HG02981 (cell line): ENCODE results near the gene ATRN.

ENCODE experiments used
- ATAC-seq: cut with Tn5 transposase; IDR thresholded peaks from one replicate; pipeline ENCODE4 v1.9.1; 2021; ENCODE audit warnings: mild to moderate bottlenecking, moderate library complexity; ENCODE audit not compliant: unreplicated experiment

ATRN gene

GRCh38 chr20:3621111-3621510 lies 150.3 kb downstream of the ATRN start:
- no peak for ATAC-seq

- ATAC-seq: no peak
Measured at GRCh38 chr20:3622406-3622805, 151.6 kb downstream of the ATRN start.

- no peak for ATAC-seq
Measured at GRCh38 chr20:3627476-3627875, 156.7 kb downstream of the ATRN start.

GRCh38 chr20:3628502-3629314 lies 157.9 kb downstream of the ATRN start:
- ATAC-seq: no peak

GRCh38 chr20:3629893-3630292 lies 159.1 kb downstream of the ATRN start:
- no peak for ATAC-seq

- no peak for ATAC-seq
Measured at GRCh38 chr20:3630429-3630828, 159.6 kb downstream of the ATRN start.

GRCh38 chr20:3631534-3631933 lies 160.7 kb downstream of the ATRN start:
- no peak for ATAC-seq

- no peak for ATAC-seq
Measured at GRCh38 chr20:3632311-3633004, 161.6 kb downstream of the ATRN start.

- ATAC-seq: no peak
Measured at GRCh38 chr20:3633913-3634478, 163.2 kb downstream of the ATRN start.

GRCh38 chr20:3635346-3635745 lies 164.5 kb downstream of the ATRN start:
- no peak for ATAC-seq

- ATAC-seq: no peak
Measured at GRCh38 chr20:3640259-3640658, 169.4 kb downstream of the ATRN start.

- no peak for ATAC-seq
Measured at GRCh38 chr20:3645309-3646066, 174.7 kb downstream of the ATRN start.

GRCh38 chr20:3646067-3646440 lies 175.2 kb downstream of the ATRN start:
- no peak for ATAC-seq

GRCh38 chr20:3646651-3647050 lies 175.8 kb downstream of the ATRN start:
- ATAC-seq: no peak

GRCh38 chr20:3647473-3647872 lies 176.7 kb downstream of the ATRN start:
- ATAC-seq: no peak

GRCh38 chr20:3648951-3649350 lies 178.1 kb downstream of the ATRN start:
- ATAC-seq: no peak

GRCh38 chr20:3651204-3651962 lies 180.6 kb downstream of the ATRN start:
- no peak for ATAC-seq

GRCh38 chr20:3652221-3652620 lies 181.4 kb downstream of the ATRN start:
- no peak for ATAC-seq

- no peak for ATAC-seq
Measured at GRCh38 chr20:3652676-3653596, 182.1 kb downstream of the ATRN start.

- ATAC-seq: no peak
Measured at GRCh38 chr20:3653921-3654320, 183.1 kb downstream of the ATRN start.
